ENCODE results near the gene POLD3.
A peak's percentile ranks its signal among the peaks of the same experiment; 100 is the strongest.

Gene POLD3

DNA sequence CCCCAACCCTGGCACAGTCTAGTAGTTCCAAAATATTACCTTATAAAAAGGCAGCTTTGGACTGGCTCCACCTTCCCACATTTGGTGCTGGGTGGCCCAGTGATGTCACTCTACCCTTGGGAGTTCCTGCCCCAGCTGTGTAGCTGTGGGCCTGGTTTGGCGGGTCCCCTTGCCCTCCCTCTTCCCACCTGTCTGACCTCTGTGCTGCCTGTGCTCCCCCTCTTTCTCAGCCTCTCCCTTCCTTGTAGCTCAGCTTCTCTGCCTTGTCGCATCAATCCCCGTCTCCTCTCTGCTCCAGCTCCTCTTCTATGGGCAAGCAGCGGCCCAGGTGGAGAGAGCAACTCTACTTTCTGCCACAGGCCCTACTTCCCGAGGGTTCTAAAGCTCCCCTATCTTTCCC, 84.2 kb downstream of the POLD3 start:
- DNase-seq = no peak

DNA sequence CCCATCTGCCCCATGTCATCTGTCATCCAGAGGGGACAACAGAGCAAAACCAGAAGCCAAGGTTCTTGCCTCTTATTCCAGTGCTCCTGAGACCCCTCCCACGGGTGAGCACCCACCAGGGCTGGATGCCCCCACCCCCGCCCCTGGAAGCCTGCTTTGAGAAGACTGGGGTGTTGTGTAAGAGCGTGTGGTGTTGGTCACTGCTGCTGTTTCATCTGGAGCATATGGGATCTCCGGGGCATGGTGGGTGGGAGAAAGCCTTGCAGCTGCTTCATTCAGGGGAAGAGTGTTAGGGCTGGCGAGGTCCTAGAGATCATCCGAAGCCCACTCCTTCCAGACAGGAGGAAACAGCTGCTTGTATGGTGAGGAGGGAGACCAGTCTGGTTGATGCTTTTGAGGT, 84.7 kb downstream of the POLD3 start:
- no peak for DNase-seq

DNA sequence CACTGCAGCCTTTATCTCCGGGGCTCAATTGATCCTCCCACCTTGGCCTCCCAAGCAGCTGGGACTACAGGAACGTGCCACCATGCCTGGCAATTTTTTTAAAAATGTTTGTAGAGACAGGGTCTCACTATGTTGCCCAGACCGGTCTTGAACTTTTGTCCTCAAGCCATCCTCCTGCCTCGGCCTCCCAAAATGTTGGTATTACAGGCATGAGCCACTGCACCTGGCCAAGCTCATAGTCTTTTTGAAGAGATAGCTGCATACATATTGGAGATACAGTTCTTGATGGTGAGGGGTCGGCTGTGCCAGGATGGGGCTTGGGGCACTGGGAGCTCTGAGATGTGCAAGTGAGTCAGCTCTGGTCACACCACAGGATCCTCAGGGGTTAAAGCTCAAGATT, 85.7 kb downstream of the POLD3 start:
- DNase-seq = no peak

DNA sequence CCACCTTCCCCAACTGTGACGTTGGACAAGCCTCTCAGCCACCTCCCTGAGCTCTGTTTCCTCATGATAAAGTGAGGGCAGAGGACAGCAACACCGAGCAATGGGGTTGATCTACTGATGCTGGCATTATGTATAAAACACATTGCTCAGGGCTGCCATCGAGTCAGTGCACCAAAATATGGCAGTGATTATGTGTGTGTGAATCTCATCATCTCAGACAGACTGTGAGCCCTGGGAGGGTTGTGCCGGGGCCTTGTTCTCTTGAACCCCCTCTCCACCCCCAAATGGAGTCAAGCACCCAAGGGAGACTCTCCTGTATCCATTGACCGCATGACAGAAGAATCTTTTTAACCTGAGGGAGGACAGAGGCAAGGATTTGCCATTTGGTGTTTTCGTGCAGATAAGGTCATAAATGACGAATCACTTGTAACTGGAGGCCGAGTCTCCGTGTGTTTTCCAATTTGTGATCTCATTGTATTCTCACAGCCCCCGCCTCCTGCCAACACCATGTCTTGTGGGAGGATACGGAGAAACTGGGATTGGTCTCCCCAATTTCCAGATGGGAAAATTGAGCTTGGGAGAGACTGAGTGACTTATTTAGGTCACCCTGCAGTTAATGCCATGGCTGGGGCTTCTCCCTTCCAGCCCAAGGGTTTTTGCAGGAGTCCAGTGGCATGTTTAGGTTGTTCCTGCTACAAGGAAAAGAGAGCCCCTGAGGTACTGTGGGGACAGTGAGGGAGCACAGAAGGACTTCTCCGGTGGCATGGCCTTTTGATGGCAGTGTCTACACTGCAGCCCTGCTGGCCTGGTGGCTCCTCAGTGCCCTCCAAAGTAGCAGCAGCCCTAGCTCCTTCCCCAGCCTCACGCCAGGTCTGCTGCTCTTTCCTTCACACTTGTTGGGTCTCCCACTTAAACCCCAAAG, 86.5 kb downstream of the POLD3 start:
- no peak for DNase-seq

DNA sequence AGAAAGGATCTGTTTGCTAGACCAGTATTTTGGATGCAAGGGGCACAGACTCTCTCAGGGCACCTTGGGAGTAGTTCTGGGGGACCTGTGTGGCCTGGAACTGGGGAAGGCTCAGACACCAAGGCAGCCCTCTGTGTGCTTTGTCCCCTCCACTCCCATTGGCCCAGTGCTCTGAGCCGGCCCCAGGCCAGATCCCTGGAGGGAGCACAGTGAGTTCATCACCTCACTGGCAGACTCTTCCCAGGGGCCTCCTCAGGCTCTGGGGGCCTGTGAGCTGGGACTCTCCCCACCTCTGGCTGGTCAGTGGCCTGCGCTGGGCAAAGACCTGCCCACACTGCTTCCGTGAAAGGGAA, 87.1 kb downstream of the POLD3 start:
- DNase-seq = no peak

DNA sequence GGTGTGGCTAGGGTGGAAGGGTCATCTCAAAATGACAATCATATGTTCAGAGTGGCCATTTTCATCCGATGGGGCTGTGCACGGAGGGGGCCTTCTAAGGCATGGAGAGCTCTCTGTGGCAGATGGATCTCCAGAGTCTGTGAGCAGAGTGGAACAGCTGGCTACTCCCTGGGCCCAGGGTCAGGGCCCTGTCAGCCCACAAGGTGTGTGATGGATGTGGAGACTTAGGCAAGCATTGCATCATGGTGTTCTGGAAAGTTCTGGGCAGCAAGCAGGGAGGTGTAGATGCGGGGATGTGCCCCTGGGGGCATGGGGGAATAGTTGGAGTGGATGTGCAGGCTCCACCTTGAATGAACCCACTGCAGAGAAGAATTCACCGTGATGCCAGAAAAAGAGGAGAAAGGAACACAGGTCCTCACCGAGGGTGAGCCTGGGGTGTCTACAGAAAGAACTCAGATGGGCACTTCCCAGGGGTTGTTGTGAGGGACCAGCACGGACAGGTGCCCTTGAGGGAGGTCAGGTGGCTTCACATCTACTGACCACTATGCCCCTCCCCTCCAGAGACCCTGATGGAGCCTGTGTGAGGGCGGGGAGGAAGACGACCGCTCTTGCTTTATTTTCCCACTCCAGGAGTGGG, 87.8 kb downstream of the POLD3 start:
- DNase-seq = no peak

DNA sequence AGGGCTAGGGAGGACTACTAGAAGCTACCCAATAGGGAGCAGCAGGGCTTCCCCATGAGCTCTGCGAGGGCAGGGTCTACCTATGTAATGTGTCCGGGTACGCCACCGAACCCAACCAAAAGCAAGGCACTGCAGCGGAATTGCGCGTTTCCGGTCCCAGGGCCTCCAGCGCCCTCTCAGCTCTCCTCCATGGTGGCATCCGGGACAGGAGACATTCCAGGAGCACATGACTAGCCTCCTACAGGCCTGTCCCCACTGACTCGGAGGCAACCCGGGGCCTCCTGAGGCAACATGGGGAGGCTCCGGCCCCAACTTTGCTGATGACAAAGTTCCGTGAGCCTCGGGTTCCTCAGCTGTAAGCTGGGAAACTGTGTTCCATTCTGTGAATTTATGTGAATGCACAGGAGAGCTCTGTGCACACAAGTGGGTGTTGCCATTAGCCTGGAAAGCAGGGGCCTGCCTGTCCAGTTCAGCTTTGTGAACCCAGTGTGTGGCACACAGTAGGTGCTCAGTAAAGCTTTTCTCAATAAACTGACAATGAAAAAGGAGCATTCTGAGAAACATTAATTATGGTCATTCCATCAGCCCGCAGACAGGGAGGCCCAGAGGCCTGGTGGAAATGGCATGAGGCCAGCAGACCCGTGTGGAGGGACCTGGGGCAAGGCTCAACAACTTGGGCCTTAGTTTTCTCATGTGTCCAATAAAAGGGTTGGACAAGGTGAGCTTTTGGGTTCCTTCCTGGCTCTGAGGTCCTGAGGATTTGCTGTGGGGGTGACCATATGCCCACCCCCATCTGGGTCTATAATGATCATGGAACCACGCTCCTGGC, 88.5 kb downstream of the POLD3 start:
- no peak for DNase-seq

DNA sequence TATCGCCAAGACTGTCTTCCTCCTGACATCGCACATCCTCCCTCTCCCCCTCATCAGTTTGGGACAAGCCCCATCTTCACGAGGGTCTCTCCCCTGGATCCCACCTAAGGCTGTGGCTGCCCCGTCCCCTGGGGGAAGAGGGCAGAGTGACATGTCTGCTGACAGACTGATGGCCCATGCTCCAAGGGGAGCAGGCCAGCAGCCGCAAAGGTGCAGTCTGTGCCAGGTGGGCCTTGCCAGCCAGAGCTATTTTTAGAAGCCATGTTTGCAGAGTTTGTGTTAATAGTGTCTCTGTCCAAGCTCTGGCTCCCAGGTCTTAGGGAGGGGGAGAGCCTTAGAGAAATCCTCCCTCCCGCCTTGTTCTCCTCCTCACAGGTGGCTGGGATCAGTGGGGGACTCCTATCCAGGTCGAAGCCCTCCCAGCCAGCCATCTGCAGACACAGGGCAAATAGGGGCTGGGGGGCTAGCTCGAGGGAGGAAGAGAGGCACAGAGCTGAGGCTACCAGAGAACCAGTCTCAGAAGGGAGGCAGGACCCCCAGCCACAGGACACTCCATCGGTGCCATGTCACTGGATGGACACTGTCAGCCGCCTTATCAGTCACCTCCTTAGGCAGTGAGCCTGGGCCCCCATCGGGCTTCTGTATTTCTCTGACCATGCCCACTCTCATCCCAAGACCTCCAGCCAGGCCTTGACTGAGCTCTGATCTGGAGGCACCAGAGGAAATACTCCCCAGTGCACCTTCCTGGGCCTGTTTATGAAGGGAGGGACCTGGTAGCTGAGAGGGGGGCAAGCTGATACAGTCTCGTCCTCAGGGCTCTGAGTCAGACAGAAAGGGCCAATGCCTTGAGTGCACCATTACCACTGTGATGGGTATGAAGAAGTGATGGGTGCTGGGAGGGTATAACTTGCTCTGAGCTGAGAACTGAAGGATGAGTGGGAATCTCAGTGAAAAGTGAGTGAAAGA, 89.6 kb downstream of the POLD3 start:
- peak; percentile 57 for DNase-seq

DNA sequence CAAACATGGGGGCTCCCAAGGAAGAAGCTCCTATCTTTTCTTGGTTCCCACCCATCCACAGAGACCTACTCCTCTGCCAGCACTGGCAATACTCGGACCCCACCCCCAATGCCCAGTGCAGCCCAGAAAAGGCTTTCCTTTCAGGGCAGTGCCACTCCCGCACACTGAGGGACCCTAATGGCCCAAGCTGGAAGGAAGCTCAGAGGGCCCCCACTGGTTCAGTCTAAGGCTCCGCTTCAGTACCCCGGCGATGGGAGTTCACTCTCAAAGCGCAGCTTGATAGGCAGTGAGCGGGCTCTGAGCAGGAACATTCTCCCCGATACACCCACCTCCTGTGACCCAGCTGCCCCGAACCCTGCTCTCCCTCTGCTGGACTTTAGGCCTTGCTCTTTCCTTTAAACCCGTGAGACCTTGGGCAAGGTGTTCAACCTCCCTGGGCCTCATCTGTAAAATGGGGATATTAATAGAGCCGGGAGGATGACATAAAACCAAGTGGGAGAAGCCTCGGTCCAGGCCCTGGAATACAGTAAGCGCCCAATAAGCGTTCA, 90.4 kb downstream of the POLD3 start:
- DNase-seq = no peak

DNA sequence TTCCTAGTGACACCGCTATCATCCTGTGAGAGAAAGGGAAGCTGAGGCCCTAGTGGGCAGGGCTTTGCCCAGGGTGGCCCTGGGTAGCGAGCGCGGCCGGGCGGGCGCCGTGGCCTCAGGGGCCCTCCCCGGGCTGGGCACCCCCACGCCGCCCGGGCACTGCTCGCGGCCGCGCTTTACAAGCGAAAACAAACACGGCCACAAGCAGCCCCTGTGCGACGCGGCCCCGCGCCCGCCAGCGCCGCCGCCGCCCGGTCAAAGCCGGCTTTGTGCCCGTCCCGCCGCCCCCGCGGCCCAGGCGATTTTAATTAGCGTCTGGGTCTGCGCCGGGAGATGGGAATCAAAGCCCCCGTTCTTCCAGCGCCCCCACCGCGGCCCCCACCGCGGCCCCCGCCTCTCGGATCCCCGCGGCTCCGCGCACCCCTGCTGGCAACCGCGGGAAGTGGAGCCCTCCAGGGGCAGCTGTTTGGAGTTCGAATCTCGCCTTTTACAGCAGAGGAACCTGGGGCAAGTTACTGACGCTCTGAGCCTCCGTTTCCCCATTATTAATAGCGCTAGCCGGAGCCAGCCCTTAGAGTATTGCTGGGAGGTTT, 91.0 kb downstream of the POLD3 start:
- DNase-seq = peak; percentile 23

DNA sequence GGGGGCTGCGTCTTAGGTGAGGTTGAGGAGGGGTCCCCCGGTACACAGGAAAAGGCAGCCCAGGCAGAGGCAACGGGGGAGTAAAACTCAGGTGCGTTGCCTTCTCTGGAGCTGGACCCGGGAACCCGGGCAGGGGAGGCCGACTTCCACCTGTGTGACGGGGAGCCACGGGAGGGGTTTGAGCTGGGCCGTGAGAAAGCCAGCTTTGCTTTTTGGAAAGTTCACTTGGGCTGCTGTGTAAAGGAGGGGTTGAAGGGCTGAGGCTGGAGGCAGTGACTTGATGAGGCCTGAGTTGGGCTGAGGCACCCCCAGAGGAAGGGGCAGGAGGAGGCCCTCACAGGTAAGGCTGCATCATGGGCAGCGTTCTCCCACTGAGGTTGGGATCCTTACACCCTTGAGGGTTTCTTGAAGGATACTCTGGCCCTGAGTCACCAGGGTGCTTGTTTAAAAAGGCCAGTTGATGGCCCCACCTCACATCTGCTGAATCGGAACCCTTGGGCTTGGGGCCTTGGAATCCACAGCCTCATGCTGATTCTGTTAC, 91.6 kb downstream of the POLD3 start:
- no peak for DNase-seq

DNA sequence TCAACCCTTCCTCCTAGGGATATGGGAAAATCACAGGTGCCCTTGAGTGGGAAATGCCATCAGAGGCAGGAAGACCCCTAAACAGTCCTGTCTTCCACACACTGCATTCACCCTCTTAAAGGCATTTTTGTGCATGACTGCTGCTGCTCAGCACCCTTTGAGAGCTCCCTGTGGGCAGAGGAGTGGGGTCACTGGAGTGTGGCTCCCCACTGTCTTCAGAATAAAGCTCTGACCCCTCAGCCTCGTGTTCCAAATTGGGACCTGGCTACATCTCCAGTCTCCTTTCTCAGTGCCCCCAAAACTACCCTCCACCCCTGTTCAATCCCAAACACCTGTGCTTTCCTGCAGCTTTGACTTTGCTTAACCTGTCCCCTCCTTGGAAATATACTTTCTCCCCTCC, 92.3 kb downstream of the POLD3 start:
- DNase-seq = no peak

DNA sequence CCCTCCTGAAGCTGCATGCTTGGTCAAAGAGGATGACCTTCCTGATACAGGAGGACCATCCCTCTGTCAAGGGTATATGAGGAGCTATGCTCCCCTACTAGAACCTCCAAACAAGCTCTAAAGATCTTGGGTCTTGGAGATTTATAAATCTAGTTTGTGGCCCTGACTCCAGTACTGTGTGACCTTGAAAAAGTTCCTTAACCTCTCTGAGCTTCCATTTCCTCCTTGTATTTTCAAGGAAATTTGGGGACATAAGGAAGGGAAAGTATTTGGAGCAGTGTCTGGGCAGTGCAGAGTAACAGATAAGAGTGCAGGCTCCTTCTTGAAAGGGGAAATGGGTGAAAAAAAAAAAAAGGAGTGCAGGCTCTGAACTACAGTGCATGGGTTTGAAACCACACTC, 93.0 kb downstream of the POLD3 start:
- no peak for DNase-seq

DNA sequence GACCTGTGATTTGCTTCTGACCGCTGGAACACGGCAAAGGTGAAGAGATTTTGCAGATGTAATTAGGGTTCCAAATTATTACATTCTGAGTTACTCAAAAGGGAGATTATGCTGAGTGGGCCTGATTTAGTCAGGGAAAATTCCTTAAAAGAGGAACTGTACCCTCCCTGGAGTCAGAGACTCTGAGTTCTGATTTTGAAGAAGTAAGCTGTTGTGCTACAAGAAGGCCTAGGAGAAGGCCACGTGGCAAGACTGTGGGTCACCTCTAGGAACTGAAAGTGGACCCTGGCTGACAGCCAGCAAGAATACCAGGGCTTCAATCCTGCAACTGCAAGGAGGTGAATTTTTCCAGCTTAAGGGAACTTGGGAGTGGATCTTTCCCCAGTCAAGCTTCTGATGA, 93.5 kb downstream of the POLD3 start:
- DNase-seq = no peak

DNA sequence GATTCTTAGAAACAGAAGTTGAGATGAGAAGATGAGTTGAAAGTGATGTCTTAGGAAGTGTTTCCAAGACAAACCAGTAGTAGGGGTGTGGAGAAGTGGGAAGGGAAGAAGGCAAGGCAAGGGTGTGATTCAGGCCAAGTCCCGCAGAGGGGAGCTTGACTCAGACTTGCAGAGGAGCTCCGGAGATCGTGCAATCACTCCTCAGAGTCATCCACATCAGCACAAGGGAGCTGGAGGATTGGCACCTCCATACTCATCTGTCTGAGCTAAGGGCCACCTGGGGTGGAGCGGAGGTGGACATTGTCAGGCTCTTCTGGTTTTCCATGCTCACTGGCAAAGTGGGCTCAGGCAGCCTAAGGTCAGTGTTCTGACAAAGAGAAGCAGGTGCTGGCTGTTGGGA, 94.4 kb downstream of the POLD3 start:
- no peak for DNase-seq

DNA sequence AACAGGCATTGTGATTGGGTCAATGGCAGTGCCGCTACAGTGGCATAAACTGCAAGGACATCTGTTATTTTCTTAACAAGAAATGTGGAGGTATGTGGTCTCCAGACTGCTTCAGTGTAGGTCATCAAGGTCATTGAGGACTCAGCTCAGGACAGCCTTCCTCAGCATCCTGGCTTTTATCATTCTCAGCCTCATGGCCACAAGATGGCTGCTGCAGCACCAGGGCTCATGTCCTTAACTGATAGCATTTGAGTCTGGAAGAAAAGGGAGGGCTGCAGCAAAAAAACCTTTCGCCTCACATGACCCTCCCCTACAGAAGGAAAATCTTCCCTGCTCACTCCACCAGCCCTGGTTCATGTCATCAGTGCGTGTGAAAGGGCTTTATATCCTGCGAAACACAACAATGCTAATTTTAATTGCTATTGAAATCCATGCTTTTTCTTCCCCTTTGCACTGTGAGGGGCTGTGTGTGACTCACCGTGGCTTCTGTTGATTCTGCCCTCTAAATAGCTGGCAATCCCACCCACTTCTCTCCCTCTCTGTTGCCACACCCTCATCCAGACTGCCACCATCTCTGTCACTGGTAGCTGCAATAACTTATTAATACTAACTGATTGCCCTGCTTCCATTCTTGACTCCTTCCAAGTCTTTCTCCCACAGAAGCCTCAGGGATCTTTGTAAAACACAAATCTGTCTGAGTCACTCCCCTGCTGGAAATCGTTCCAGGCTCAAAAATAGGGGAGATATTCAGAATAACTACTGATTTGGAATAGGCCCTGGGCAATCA, 95.0 kb downstream of the POLD3 start:
- no peak for DNase-seq

DNA sequence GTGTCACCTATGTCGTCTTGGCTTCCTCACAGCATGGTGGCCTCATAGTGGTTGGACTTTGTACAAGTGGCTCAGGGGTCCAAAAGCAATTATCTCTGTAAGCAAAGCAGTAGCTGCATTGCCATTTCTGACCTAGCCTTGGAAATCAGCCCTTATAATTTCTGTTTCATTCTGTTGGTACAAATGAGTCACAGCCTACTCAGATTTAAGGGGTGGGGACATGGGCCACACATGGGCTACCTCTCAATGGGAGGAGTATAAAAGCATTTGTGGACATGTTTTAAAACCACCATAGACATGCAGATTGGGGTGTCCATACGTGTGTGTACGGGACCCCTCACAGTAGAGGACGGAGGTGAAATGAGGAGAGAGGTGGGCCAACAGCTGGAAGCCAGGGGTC, 97.3 kb downstream of the POLD3 start:
- DNase-seq = no peak

DNA sequence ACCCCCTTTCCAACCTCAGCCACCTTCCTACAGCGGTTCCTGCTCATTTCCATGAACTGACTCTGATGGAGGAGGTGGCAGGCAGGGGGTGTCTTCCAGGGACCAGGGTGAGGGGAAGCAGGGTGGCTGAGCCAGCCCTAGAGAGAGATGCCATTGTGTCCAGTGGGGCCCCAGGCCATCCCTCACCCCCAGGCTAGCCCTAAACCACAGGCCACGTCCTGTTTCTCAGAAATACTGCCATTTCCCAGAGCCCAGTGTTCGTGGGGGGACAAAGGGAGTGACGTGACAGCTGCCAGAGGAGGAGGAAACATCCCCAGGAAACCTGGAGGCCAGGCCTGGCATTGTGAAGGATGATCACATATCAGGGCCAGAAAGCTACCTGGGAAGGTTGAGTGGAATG, 99.4 kb downstream of the POLD3 start:
- no peak for DNase-seq
